Endothelial cell of umbilical vein (primary cell): ENCODE measurements around the gene CFAP99.

ENCODE experiments used
- EZH2 ChIP-seq: IDR thresholded peaks from 2 replicates; pipeline ENCODE4 v1.6.1; 2012; ENCODE audit warnings: borderline replicate concordance, low read depth, mild to moderate bottlenecking, moderate library complexity, low read length, inconsistent platforms; ENCODE audit not compliant: severe bottlenecking
- FOS ChIP-seq: IDR thresholded peaks from 2 replicates; pipeline ENCODE4 v1.6.1; 2011; ENCODE audit warnings: mild to moderate bottlenecking, low read length, moderate library complexity, borderline replicate concordance; ENCODE audit not compliant: insufficient read depth
- TF ChIP-seq, protein P1 (sequence below), 2 donors: IDR thresholded peaks; 1 replicate in 1 of 2; 2 replicates in 1 of 2; pipeline ENCODE4 v1.5.1; 2011; ENCODE audit warnings: low read length in 2 of 2, mild to moderate bottlenecking in 2 of 2, moderate library complexity in 2 of 2, control low read depth in 1 of 2, inconsistent platforms in 1 of 2, low read depth in 1 of 2; ENCODE audit not compliant: insufficient read depth in 1 of 2; ENCODE audit errors: extremely low read depth in 1 of 2

DNA sequence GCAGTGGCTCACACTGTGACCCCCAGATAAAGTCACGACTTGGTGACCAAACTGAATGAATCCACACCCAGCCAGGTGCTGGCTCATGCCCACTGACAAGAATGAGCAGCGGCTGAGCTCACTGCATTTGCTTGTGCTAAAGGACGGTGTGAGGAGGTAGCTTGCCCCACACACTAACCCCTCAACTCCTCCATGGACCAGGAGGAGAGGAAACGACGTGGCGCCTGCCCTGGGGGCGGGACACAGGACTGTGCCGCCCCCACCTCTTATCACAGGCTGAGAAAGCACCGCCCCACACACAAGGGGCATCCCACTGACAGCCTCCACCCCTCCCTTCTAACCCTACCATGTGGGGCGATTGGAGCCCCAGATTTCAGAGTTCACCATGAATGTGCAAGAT lies 43.3 kb upstream of the CFAP99 start:
- TF ChIP-seq FOS (no peak), EZH2 (no peak)
- TF ChIP-seq, protein P1, sequence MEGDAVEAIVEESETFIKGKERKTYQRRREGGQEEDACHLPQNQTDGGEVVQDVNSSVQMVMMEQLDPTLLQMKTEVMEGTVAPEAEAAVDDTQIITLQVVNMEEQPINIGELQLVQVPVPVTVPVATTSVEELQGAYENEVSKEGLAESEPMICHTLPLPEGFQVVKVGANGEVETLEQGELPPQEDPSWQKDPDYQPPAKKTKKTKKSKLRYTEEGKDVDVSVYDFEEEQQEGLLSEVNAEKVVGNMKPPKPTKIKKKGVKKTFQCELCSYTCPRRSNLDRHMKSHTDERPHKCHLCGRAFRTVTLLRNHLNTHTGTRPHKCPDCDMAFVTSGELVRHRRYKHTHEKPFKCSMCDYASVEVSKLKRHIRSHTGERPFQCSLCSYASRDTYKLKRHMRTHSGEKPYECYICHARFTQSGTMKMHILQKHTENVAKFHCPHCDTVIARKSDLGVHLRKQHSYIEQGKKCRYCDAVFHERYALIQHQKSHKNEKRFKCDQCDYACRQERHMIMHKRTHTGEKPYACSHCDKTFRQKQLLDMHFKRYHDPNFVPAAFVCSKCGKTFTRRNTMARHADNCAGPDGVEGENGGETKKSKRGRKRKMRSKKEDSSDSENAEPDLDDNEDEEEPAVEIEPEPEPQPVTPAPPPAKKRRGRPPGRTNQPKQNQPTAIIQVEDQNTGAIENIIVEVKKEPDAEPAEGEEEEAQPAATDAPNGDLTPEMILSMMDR (IDR thresholded peaks at IDR 0.05; ENCODE audit: extremely low read depth in 1 of 2, insufficient read depth in 1 of 2, low read depth in 1 of 2, low read length in 2 of 2) = no peak
